Measurements from ENCODE around the gene S100A14.

Gene S100A14

DNA sequence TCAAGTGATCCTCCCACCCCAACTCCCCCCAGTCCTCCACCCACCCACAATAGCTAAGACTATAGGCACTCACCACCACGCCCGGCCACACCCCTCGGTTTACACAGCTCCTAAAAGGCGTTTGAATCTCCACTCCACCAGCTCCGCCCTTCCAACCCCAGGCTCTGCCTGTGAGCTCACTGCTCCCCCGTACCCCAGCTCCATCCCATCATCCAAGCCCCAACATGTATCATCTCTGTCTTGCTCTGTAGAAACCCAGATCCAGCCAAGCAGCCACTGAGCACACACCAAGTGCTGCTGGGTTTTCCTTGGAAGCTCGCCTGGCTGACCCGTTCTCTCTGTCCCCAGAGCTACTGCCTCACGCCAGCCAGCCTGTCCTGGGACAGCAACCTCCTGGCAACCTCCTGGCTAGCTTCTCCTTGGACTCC lies 38.5 kb downstream of the S100A14 start:
- TF ChIP-seq CTCF (IDR thresholded peaks at IDR 0.05): no peak

DNA sequence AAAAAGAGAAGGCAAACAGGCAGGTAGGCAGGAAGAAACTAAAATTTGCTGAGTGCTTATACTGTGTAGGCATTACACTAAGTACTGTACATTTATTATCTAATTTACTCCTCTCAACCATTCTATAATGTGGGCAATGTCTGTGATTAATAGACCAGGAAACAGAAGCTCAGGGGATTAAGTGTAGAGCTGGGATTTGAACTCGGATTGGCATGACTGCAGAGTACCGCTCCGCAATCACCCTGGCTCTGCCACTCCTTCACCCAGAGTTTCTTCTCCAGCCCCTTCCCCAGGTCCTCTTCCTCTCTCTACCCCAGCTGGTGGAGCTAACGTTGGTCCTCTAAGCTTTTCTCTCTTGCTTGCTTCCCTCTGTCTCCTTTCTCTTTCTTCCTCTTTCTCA lies 39.0 kb downstream of the S100A14 start:
- no peak for TF ChIP-seq CTCF (IDR thresholded peaks at IDR 0.05)

DNA sequence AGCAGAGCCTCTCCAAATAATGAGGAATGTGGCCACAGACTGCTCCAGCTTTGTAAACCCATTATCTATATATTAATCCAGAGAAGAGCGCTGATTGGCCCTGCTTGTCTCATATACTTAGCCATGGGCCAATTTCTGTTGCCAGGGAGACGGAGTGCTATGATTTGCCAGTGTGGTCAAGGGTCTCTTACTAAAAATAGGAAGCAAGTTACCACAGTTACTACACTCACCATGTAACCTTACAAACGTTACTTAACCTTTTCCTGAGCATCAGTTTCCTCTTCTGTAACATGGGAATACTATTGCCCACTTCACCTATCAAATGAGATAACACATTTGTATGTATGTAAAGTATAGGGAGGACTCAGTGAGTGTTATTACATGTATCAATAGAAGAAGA lies 42.8 kb downstream of the S100A14 start:
- TF ChIP-seq CTCF (IDR thresholded peaks at IDR 0.05): no peak

DNA sequence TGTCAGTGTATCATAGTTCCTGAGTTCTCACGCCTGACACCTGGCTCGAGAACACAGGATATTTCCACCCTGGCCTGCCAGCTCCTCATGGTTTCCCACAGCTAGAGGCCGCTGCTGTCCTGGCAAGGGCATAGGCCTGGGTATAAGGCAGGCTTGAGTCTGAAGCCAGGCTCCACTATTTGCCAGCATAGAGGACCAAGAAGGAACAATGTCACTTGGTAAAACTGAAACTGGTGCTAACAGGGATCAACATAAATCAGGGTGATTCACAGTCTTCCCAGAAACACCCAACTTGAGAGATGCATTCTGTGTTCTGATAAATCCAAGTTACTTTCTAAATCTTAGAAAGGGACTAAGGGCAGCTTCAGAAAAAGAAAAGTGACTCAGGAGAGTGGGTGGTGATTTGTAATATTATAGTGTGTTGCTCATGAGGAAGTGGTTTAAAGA lies 43.5 kb downstream of the S100A14 start:
- TF ChIP-seq CTCF (IDR thresholded peaks at IDR 0.05): peak; percentile 77

- TF ChIP-seq CTCF (IDR thresholded peaks at IDR 0.05): no peak
Observed at GRCh38 chr1:153571706-153572105, 44.4 kb downstream of the S100A14 start.

DNA sequence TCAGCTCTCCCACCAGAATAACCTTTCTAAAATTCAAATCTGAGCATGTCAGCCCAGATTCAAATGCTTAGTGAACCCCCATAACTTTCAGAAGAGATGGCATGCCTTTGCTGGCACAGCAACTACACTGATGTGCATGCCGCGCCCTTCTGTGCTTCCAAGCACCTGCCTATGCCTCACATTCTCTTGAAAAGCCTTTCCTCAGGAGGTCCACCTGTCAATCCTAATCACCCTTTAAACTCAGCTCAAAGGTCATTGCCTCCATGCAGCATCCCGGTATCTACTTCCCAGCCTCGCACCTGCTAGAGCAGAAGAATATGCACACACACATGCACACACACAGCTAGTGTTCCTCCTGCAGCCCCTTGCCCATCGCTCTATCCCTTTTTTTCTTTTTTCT lies 45.3 kb downstream of the S100A14 start:
- no peak for TF ChIP-seq CTCF (IDR thresholded peaks at IDR 0.05)

DNA sequence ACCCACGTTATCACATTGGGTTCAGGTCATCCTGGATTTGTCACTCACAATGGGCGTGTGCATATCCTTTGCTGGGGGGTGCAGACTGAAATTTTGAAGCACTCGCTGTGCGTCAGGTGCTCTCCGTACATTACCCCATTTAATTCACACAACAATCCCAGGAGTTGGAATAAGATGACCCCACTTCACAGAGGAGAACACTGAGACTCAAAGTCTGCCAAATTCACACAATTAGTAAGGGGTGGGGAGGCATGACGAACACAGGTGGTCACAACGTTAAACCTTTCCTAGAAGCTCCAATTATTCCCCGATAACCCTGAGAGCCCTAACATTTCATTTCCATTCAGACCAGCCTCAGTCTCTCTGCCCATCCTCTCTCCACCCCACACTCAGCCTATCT lies 46.7 kb downstream of the S100A14 start:
- TF ChIP-seq CTCF (IDR thresholded peaks at IDR 0.05): no peak

DNA sequence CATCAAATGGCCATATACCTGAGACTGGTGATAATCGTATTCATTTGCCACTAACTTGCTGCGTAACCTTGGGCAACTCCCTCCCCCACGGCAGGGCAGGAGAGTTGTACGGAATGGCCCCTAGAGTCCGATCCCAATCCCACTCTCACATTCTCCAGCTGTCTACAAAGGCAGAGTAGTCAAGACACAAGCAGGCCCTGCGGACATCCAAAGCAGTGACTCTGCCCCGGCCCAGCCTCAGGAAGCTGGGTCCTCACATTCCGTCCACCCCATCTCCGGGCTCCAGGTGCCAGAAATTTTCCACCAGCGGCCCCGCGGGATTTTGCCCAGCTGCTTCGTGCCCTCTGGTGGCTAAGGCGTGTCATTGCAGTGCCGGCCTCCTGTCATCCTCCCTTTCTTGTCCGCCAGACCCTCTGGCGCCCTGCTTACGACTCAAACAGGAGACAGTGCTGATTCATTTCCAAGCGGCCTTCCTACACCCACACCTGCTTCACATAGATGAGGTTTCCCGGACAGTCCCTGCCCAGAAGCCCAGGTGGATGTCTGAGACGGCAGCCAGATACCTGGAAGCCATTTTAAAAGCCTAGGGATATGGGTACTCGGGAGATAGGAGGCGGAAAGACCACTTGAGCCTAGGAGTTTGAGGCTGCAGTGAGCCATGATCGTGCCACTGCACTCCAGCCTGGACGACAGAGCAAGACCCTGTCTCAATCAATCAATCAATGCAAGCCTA lies 47.6 kb downstream of the S100A14 start:
- TF ChIP-seq CTCF (IDR thresholded peaks at IDR 0.05): peak; percentile 99
